Measurements from ENCODE around the gene TAAR5. TPM values are rescaled to one million over a fixed set of nuclear protein-coding genes. Genes with fewer than 3 reads are reported as not detected.

TAAR5 gene
- total RNA-seq, 1 experiment from 2014 or later, result not detected

DNA sequence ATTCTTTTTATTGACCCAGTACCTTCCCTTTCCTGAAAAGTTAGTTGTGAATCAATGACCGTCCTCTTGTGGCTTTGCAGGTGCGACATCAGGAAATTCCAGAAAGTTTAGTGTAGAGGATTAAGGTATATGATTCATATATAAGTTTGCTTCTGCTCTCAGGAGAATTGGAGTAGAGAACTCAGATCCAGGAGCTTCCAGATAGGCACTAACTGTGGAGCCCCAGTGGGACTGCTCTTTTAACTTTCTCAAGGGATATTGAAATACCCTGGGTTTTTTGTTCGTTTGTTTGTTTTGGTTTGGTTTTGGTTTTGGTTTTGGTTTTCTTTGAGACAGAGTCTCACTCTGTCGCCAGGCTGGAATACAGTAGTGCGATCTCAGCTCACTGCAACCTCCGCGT is 25.0 kb upstream of the TAAR5 start:
- H3K27me3 ChIP-seq (ENCODE audit: insufficient read depth, low read length), result no peaks in the 10 kb centered on the region
- no peaks in the 10 kb centered on the region for H4K20me1 ChIP-seq (ENCODE audit: control insufficient read depth, insufficient read depth, insufficient read length)
- H4K5ac ChIP-seq (ENCODE audit: insufficient read length, low read depth, low read length), result no peak overlapping the region
- Mint-ChIP-seq H3K4me3 (no peak overlapping the region), H3K27me3 (ENCODE audit: low read depth) (no peaks in the 10 kb centered on the region), H3K9me3 (no peaks in the 10 kb centered on the region), H3K4me1 (peaks cover 8 to 11% of the 10 kb centered on the region in 2 experiments), H3K36me3 (ENCODE audit: insufficient read depth in 1 of 3, low read depth in 3 of 3) (no peaks in the 10 kb centered on the region), H3K27ac (no peak overlapping the region)
- H2BK15ac ChIP-seq (ENCODE audit: low read depth, low read length), result no peak overlapping the region
- no peaks in the 10 kb centered on the region for H3K23me2 ChIP-seq (ENCODE audit: insufficient read length, low read depth, low read length, poor library complexity, severe bottlenecking)
- no peaks in the 10 kb centered on the region for H3K79me1 ChIP-seq (ENCODE audit: insufficient read depth, low read depth, low read length, poor library complexity, severe bottlenecking)
- H3K4me2 ChIP-seq (ENCODE audit: insufficient read depth, insufficient read length, low read length), result no peak overlapping the region
- no peak overlapping the region for H4K8ac ChIP-seq (replicated peaks; ENCODE audit: insufficient read length, low read depth, low read length)
- TF ChIP-seq CTCF (conservative IDR thresholded peaks at IDR 0.05), result no peak
- H2AK5ac ChIP-seq (ENCODE audit: insufficient read length, low read length), result no peak overlapping the region
- H2BK120ac ChIP-seq (ENCODE audit: low read depth, low read length, poor library complexity, severe bottlenecking), result no peak overlapping the region
- no peak overlapping the region for H2BK20ac ChIP-seq (ENCODE audit: low read depth, low read length, poor library complexity, severe bottlenecking)
- no peak overlapping the region for H3K56ac ChIP-seq (ENCODE audit: insufficient read length, low read depth, low read length)
- no peak overlapping the region for H3K18ac ChIP-seq (ENCODE audit: insufficient read length, low read depth, low read length)
- H4K91ac ChIP-seq (ENCODE audit: insufficient read length, low read depth, low read length), result no peak overlapping the region
- no peak overlapping the region for H3K9ac ChIP-seq (ENCODE audit: extremely low read depth, insufficient read length, low read length)
- no peak overlapping the region for H2BK5ac ChIP-seq (ENCODE audit: insufficient read length, low read length)
- no peak overlapping the region for H3K27ac ChIP-seq (ENCODE audit: insufficient read length, low read depth, low read length)
- no peaks in the 10 kb centered on the region for H3K9me3 ChIP-seq (ENCODE audit: control insufficient read depth, low read depth, low read length)
- H3K14ac ChIP-seq (ENCODE audit: insufficient read depth, low read length), result no peak overlapping the region
- no peak overlapping the region for H2AFZ ChIP-seq (ENCODE audit: low read length)
- no peak overlapping the region for H3K4ac ChIP-seq (ENCODE audit: low read depth, low read length)
- DNase-seq, result no peak
- H3K4me1 ChIP-seq (ENCODE audit: insufficient read depth, low read length), result no peaks in the 10 kb centered on the region
- H2BK12ac ChIP-seq (ENCODE audit: insufficient read length, low read depth, low read length), result no peak overlapping the region
- H3K79me2 ChIP-seq (ENCODE audit: insufficient read depth, low read length), result no peaks in the 10 kb centered on the region
- no peak overlapping the region for H3K23ac ChIP-seq (ENCODE audit: insufficient read length, low read depth, low read length)
- no CpG with 5 or more reads among the region's 7 CpGs for WGBS (ENCODE audit: extremely low coverage, insufficient read length, low lambda C conversion rate)
- no peak overlapping the region for H3T11ph ChIP-seq (ENCODE audit: low read length)
